Raji (cell line): ENCODE data around the gene NFATC2.

Experiments
- POLR2A ChIP-seq: IDR thresholded peaks from 2 replicates; pipeline ENCODE4 v1.6.1; 2011; ENCODE audit warnings: low read depth, low read length, control low read depth; ENCODE audit not compliant: insufficient read depth

The NFATC2 gene

GRCh38 chr20:51571460-51571794, 28.9 kb upstream of the NFATC2 start:
- TF ChIP-seq POLR2A = no peak

- no peak for TF ChIP-seq POLR2A
These were observed 28.4 kb upstream of the NFATC2 start for GRCh38 chr20:51570739-51571459.

- no peak for TF ChIP-seq POLR2A
These were observed 27.6 kb upstream of the NFATC2 start for GRCh38 chr20:51569815-51570738.

- no peak for TF ChIP-seq POLR2A
These were observed 25.1 kb upstream of the NFATC2 start for GRCh38 chr20:51567622-51568021.

GRCh38 chr20:51566594-51566993, 24.1 kb upstream of the NFATC2 start:
- no peak for TF ChIP-seq POLR2A

GRCh38 chr20:51565298-51566144, 23.0 kb upstream of the NFATC2 start:
- no peak for TF ChIP-seq POLR2A

GRCh38 chr20:51563486-51564332, 21.2 kb upstream of the NFATC2 start:
- no peak for TF ChIP-seq POLR2A

GRCh38 chr20:51563174-51563485, 20.6 kb upstream of the NFATC2 start:
- no peak for TF ChIP-seq POLR2A

- no peak for TF ChIP-seq POLR2A
These were observed 20.0 kb upstream of the NFATC2 start for GRCh38 chr20:51562332-51563173.

- TF ChIP-seq POLR2A = no peak
These were observed 19.5 kb upstream of the NFATC2 start for GRCh38 chr20:51562027-51562331.

GRCh38 chr20:51560550-51561307, 18.2 kb upstream of the NFATC2 start:
- no peak for TF ChIP-seq POLR2A

- no peak for TF ChIP-seq POLR2A
These were observed 17.5 kb upstream of the NFATC2 start for GRCh38 chr20:51560042-51560441.

- TF ChIP-seq POLR2A = no peak
These were observed 12.1 kb upstream of the NFATC2 start for GRCh38 chr20:51554538-51555165.
